ENCODE data around the gene NCF2.

NCF2 gene

DNA sequence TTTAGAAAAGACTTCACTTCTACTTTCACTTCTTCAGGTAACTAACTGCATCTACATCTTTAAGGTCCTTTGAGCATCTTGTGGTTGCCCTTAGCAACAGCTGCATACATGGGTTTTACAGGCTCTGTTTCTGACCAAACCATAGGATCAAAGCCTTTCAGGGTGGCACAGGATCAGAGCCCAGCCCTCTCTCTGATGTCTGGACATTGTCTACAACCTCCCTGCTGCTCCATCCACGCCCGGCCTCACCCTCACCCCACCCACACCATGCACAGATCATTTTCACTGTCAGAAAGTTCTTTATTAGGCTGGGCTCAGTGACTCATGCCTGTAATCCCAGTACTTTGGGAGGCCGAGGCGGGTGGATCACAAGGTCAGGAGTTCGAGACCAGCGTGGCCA, 5.2 kb downstream of the NCF2 start:
- DNase-seq (ENCODE audit: low read depth, low spot score): peak; percentile 58

DNA sequence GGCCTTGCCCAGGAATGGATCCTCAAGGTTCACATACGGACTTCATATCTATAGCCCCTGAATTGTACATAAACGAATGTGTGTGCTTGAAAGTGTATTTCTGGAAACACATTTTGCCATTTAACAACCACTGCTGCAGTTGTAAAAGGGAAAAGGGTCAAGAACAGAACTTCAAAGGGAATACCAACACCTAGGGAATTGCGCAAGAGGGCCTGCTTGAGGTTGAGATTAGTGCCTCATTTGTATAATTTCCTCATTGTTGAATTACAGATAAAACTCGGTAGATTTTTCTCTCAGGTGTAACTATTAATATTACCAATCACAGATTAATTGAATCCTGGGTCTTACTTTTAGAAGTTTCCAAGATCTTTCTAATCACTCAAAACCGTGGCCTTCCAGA, 6.1 kb downstream of the NCF2 start:
- DNase-seq (ENCODE audit: low read depth, low spot score): no peak

DNA sequence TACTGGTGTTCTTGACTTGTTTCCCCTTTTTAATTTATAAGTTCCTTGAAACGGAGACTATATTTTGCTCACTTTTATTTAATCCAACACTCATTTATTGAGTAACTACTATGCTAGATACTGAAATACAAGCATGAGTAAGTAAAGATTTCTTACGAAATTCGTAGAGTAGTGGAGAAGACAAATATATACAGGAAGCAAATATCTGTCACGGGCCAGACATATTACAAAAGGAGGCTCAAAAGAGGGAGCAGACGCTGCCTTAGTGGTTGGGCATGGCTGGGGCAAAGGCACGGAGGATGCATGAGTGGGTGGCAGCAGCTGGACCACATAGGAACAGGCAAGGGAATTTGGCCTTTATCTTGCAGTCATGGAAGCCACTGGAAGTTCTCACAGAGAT, 6.8 kb downstream of the NCF2 start:
- no peak for DNase-seq (ENCODE audit: low read depth, low spot score)

DNA sequence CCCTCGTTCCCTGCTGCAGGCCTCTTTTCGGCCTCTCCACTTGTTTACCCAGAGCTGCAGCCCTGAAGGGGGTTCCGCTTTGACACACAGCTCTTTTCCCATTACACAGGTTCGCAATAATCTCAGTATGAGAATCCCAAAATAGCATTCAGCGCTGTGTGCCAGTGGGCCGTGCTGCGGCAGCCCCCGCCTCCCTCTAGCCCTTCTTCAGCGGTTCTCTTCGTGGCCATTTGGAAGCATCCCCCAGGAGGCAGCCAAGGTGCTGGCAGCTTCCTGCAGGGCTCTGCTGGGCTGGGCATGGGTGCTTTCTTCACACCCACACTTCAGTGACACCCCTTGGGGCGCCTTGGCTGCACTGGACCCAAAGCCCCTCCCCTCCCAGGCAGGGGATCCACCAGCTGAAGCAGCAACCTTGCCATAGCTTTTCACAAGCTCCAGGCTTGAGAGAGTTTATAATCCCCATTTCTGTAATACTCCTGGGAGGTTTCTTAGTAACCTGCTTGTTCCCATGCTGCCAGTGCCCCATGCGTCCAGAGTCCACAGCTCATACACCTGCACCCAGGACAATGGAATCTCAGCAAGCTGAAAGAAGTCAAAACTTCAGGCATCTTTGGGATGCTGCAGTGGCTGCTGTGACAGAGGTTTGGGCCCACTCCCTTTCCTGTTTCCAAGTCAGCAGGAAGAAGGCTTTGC, 8.1 kb downstream of the NCF2 start:
- DNase-seq (ENCODE audit: low read depth, low spot score): no peak

DNA sequence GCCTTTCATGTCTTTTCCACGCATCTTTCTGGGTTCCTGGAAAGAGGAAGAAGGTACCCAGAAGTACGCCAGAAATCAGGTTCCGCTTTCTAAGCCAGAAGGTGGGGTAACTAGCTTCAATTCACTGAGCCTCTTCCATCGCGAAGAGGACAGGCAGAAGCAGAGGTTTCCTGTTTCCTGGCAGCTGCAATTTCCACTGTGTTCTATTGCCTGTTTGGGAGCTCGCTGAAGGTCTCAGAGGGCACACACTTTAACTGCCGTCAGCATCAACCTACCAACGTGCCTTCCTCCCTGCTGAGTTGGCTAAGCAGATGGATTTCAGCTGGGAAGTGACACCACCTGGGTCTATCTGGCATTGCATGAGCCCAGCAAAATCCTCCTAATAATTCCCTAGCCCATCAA, 10.0 kb downstream of the NCF2 start:
- DNase-seq (ENCODE audit: low read depth, low spot score): peak; percentile 74

DNA sequence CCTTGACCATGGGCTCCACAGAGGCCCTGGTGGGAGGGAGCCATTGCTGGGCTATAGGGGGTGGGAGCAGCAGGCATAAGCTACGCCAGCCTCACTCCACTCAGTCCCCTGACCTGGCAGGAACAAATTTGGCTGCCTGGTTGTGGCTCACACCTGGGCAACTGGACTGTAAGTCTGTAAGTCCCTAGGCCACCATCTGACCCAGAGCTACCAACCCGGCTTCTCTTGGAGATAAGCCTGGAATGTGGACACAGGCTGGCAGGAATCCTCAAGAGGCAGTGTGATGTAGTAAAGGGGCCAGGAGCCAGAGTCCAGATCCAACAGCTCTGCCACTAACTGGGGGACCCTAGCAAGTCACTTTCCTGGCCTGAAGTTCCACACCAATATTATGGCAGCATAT, 11.4 kb downstream of the NCF2 start:
- DNase-seq (ENCODE audit: low read depth, low spot score): no peak

DNA sequence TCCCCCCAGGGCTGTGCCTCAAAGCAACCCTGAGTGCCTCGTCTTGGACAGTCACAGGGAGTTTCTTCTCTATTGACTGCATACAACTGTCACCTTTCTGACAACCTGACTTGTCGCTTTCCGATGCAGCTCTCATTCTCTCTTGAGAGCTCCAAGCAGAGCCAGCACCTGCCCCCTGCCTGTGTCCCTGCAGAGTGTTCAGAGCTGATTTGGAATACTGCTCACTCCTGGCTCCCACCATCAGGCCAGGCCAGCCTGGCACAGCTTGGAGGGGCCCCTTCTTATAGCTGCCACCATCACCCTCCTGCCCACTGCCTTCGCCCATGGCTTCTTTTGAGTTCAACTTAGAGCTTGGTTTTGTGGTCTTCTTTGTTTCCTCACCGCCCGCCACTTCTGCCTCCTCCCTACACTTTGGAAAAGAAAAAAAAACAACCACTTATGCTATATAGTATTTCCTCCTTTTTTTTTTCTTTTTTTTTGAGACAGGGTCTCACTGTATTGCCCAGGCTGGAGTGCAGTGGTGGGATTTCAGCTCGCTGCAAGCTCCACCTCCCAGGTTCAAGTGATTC, 12.3 kb downstream of the NCF2 start:
- DNase-seq (ENCODE audit: low read depth, low spot score): no peak

DNA sequence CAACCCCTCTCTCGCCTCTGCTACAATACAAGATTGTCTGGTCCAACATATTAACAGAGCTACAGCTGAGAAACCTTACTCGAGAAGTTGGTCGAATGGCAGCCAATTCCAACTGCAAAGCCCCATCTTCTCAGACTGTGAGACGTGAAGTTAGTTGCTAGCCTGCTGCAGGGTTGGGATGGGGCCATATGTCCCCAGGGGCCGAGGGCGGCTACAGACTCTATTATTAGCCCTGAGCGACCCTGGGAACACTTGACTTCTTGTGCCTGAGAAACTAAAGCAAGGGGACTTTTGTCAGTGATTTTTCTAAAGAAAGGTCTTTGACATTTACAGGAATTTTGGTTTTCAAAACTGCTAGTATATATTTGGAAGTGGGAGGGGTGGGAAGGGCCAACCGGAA, 13.7 kb downstream of the NCF2 start:
- no peak for DNase-seq (ENCODE audit: low read depth, low spot score)

DNA sequence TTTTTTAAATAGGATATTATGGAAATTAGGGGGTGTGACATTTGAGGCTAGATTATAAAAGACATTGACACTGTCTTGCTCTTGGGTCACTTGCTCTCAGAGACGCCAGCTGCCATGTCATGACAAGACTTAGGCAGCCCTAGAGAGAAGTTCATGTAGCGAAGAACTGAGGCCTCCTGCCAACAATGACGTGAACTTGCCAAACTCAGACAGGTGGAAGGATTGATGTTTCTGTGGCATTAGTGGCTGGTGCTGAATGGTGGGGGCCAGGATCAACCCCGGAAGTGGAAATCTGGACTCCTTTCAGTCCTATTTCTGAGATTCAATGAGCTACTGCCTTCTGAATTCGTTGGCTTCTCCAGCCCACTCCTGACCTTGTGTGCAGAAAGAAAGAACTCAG, 14.7 kb downstream of the NCF2 start:
- DNase-seq (ENCODE audit: low read depth, low spot score): no peak

DNA sequence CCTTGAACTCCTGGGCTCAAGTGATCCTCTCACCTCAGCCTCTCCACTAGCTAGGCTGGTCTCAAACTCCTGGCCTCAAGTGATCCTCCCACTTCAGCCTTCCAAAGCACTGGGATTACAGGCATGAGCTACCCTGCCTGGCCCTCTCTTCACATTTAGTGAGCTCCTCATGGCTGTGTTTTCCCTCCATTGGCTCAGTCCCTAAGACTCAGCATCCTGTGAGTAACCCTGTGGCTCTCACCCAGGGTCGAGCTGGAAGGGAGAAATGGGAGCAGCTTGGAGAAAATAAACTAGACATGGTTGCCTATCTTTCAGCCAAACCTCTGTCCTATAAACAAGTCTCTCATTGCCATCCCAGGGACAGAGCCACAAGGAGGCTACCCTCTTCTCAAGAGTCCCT, 17.5 kb downstream of the NCF2 start:
- DNase-seq (ENCODE audit: low read depth, low spot score): no peak

DNA sequence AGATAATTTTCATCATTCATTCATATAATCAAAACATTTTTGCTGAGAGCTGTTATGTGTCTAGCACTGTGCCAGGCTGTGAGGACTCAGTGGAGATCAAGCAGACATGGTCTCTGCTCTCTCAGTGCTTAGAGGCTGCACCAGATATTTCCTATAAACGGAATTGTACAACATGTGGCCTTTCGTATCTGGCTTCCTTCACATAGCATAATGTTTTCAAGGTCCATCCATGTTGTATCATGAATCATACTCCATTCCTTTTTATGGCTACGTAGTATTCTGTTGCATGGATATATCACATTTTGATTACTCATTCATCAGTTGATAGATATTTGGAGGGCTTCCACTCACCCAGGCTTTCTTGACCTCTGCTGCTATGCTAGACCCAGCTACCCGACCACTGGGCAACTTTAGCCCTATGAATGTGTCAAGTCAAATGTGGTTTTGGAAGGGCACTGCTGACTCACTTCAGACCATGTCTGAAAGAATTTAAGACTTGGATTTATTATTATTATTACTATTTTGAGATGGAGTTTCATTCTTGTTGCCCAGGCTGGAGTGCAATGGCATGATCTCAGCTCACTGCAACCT, 18.5 kb downstream of the NCF2 start:
- DNase-seq (ENCODE audit: low read depth, low spot score): no peak

DNA sequence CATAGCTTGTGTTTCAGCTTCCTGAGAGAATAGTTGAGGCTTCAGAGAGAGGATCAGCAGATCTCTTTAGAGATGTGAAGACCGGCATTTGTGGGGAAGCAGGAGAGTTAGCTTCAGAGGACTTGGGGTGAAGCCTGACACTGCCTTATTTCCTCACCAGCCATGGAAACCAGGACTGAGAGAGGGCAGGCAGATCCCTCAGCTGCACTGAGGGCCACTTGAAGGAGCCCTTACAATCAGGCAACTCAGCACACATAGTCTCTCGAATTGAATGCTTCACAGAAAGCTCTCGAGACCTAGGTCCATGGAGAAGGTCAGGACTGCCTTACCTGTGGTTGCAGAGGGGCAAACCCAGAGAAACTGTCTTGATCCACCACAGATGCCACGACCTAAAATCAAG, 19.8 kb downstream of the NCF2 start:
- no peak for DNase-seq (ENCODE audit: low read depth, low spot score)

DNA sequence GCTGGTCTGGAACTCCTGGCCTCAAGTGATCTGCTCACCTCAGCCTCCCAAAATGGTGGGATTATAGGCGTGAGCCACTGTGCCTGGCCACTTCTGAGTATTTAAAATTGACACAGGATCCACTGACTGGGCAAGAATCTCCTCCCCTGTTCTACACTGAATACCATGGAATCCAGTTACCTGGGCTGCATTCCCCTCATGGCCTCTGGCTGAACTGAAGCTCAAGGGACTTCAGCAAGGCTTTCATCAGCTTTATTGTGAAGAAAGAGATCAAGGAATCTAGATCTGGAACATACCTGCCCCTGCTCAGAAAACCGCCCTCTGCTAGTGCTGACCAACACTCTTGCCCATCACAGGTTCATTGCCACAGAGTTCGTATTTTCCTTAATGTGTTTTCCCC, 20.5 kb downstream of the NCF2 start:
- no peak for DNase-seq (ENCODE audit: low read depth, low spot score)

DNA sequence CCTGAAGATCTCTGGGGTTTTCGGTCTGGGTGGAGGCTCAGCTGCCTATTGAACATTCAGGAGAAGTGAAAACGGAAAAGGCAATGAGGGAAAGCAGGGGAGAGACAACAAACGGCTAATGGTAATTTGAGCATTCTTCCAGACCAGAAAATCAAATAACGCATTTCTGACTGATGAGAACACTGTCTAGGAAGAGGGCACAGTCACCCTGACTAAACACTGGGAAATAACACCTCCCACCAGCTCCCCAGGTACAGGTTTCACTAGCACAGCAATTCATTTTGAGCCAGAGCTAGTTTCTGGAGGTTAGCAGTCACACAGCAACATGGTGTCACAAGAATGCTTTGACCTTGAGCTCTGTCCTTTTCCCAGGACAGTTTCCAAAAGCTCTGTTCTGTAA, 21.1 kb downstream of the NCF2 start:
- DNase-seq (ENCODE audit: low read depth, low spot score): no peak

DNA sequence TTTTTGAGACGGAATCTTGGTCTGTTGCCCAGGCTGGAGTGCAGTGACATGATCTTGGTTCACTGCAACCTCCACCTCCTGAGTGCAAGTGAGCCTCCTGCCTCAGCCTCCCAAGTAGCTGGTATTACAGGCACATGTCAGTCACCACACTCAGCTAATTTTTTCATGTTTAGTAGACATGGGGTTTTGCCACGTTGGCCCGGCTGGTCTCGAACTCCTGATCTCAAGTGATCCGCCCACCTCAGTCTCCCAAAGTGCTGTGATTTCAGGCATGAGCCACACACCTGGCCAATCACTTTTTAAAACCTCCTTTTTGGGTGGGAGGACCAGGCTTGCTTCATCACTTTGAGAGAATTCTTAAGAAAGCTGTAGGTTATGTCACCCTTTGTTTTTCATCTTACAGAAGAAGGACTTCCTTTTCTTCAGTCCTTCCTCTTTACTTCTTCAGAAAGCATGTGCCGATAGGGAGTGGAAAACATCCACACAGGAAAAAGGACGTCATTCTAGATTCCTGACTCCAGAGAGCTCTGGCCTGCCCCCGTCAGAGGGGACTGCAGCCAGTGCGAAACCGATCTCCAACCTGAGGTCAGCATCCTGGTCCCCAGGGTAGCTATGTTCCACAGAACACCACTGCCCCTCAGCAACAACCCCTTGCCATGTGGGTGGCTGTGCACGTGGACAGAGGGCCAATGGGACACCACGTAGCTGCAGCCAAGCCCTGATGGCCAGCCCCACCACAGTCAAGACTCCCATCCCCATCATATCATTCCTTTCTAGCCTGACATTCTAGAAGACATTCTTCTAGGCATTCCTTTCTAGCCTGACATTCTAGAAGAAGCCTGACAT, 21.9 kb downstream of the NCF2 start:
- DNase-seq (ENCODE audit: low read depth, low spot score): no peak

DNA sequence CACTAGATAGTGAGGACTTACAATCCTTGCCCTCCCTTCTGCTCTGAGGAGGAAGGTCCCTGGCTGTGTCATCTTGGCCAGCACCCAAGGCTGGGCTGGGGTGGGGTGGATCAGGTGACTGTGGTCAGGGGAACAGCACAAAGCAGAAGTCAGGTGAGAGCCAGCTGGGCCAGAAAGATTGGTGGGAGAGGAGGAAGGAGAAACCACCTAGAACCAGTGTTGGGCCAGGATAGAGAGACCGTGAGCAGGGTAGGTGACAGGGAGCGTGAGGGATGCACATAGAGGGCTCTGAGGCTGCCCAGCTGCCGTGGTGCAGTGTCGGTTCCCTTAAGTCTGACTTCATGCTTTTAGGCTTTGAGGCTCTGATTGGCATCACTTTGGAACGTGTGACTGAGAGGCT, 22.7 kb downstream of the NCF2 start:
- no peak for DNase-seq (ENCODE audit: low read depth, low spot score)

DNA sequence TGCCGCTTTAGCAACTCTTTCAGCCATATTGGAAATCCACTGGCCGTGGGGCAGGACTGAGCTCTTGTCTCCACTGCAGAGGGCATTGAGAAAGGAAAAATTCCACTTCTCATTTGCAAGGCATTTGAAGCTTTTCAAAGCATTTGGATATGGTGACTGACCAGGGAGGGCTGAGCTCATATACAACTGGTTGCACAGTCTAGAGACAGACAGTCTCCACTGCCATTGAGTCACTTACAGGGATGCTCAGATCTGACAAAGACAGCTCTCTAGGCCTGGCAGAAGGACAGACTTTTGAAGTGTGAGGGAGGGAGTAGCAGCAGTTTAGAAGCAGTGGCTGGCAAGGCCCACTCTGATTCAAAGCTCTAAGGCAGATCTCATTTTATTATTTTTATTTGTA, 24.2 kb downstream of the NCF2 start:
- no peak for DNase-seq (ENCODE audit: low read depth, low spot score)

DNA sequence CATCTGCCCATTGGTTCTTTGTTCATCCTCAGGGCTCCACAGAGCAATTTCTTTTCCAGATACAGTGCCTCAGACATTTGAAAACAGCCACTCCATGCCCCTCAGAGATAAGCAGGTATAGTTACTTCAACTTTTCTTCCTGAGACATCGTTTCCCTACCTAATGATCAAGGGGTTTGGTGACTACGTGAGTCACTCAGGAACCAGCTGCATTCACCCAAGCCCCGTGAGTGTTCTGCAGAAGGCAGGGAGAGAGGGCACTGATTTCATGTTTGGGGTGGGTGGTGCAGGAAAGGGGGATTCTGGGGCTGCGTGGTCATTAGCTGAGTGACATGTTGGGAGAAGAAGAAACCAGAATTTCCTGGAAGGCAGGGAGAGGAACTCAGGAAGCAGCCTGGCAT, 25.0 kb downstream of the NCF2 start:
- no peak for DNase-seq (ENCODE audit: low read depth, low spot score)

DNA sequence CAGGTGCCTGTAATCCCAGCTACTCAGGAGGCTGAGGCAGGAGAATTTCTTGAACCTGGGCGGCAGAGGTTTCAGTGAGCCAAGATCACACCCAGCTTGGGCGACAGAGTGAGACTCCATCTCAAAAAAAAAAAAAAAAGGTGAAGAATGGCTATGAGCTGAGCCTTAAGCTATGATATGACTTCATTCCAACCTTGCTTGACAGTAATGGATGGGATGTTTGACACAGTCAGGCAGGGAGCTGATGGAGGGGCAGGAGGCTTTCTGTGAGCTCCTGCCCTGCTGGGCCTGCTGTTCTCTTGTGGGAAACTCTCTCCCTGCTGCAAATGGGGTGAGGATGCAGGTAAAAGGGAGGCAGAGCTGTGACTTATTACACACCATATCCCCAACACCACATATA, 27.6 kb downstream of the NCF2 start:
- no peak for DNase-seq (ENCODE audit: low read depth, low spot score)

DNA sequence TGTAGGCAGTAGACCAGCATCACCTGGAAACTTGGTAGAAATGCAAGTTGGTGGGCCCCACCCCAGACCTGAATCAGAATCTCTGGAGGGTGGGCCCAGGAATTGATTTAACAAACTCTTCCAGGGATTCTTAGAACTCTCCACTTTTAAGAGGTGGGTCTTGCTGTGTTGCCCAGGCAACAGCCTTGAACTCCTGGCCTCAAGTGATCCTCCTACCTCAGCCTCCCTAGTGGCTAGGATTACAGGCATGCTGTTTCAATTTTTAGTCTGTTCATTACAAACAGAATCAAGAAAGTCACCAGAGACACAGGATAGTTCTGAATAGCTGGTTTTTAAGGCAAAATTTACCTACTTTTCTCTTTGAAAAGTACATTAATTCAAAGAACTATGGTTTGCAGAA, 31.2 kb downstream of the NCF2 start:
- no peak for DNase-seq (ENCODE audit: low read depth, low spot score)

DNA sequence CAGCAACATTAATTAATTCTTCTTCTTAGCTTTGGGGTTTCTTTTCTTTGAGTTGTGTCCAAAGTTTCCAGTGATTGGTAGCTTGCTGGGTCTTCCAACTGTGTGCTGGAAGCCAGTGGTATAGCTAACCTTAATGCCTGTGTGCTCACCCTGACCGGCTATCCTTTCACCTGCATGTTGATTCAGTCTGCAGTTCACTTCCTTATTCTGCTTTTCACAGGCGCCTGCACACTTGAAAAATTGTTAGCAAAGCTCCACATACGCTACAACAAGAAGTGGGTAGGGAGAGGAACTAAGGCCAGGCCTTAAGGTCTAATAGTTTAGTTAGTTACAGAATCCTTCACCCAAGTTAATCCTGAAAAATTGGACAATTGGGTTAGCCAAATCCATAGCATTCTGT, 35.7 kb downstream of the NCF2 start:
- DNase-seq (ENCODE audit: low read depth, low spot score): no peak

DNA sequence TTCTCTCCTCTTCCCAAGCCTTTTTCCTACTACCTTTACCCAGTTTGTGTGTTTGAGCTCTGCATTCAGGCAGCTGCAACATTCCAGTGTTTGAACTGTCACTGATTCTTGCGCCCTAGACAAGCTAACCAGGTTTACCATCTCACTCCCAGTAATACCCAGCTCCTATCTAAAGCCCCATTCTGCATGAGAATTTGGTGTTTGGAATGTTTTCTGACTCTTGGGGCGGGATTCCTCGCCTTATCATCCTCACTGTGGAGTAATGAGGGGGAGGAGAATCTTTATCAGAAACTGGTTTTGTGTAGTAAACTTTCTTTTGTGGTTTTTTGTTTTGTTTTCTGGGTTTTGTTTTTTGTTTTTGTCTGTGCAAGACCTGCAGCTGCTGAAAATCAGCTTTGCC, 36.5 kb downstream of the NCF2 start:
- DNase-seq (ENCODE audit: low read depth, low spot score): peak; percentile 34

DNA sequence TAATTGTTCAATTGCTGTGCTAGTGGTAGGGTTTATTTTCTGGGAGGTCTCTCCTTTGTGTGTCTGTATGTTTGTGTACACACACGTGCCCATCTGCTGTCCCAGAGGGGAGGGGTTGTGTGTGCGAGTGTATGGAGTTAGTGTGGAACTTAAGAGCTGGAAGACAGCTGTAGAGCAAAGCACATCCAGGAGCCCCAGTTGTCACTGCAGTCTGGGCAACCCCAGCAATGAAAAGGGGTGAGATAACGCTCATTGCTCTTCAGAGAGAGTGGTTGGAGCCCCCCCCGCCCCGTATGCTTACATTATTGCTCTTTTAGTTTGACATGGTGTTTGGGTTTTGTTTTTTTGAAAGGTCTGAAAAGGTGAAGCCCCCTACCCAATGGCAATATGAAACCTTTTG, 36.9 kb downstream of the NCF2 start:
- DNase-seq (ENCODE audit: low read depth, low spot score): no peak

Data from ELF-1 (cell line).